Measurements from ENCODE around the gene FBXL22. TPM values are rescaled to one million over a fixed set of nuclear protein-coding genes. Genes with fewer than 3 reads are reported as not detected.
"Not testable (repeated sequence)": the region's sequence is repeated elsewhere in the genome, so short reads cannot be mapped to it uniquely, and the experiment has no call there.

The FBXL22 gene
- total RNA-seq, 1 experiment from 2014 or later: 2.0 TPM

DNA sequence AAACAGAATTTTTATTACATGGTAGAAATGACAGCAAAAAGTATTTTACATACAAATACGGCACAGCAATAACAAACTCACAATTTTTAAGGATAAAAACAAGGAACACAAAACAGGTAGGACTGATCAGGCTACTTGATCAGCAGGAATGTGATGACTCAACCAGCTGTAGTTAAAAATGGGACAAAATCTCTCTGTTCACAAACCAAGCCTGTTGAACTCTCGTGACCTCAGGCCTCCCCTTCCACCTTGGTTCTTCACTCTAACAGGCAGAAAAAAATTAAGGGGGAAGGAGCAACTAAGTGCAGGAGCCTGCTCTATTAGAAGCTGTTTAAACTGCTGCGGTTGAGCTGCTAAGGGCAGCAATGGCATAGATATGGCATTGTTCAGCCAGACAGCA is 18.7 kb downstream of the FBXL22 start:
- peak; percentile 50 for DNase-seq
- H3K9me2 ChIP-seq (replicated peaks; ENCODE audit: low read length): no peaks in the 10 kb centered on the region
- H4K20me1 ChIP-seq (ENCODE audit: low read length): no peaks in the 10 kb centered on the region
- BruUV-seq (replicated peaks): no TSS peak
- no peak overlapping the region for H2AFZ ChIP-seq (ENCODE audit: low read length)
- TF ChIP-seq CTCF (conservative IDR thresholded peaks at IDR 0.05; ENCODE audit: low read depth, low read length): no peak
- TF ChIP-seq EZH2phosphoT487 (IDR thresholded peaks at IDR 0.05; ENCODE audit: borderline replicate concordance, low read length): no peak
- TF ChIP-seq EZH2 (IDR thresholded peaks at IDR 0.05; ENCODE audit: low read length, unreplicated experiment): no peak
- H3K9me3 ChIP-seq (ENCODE audit: low read length): no peaks in the 10 kb centered on the region
- no peak overlapping the region for H3K9ac ChIP-seq (ENCODE audit: low read length)
- peak; percentile 22; the same call in 1 of the 2 replicates for ATAC-seq
- peak overlapping the region; percentile 36 for H3K4me2 ChIP-seq (ENCODE audit: low read length)
- no peak overlapping the region for H3K27ac ChIP-seq (ENCODE audit: low read length)
- peaks cover 16% of the 10 kb centered on the region for H3K4me1 ChIP-seq (ENCODE audit: insufficient read depth, low read length)
- ChIA-PET POLR2A (ENCODE audit: unreplicated experiment) (no interaction called here), CTCF (no interaction called here)
- no peaks in the 10 kb centered on the region for H3F3A ChIP-seq (ENCODE audit: low read length, unreplicated experiment)
- intact Hi-C loops (cut with micrococcal nuclease): no loop called here
- H3K79me2 ChIP-seq (ENCODE audit: low read length): no peaks in the 10 kb centered on the region
- H3K27me3 ChIP-seq (ENCODE audit: low read length): no peaks in the 10 kb centered on the region
- H3K36me3 ChIP-seq (ENCODE audit: low read depth, low read length): no peaks in the 10 kb centered on the region
- no peak overlapping the region for H3K4me3 ChIP-seq (ENCODE audit: low read length)

DNA sequence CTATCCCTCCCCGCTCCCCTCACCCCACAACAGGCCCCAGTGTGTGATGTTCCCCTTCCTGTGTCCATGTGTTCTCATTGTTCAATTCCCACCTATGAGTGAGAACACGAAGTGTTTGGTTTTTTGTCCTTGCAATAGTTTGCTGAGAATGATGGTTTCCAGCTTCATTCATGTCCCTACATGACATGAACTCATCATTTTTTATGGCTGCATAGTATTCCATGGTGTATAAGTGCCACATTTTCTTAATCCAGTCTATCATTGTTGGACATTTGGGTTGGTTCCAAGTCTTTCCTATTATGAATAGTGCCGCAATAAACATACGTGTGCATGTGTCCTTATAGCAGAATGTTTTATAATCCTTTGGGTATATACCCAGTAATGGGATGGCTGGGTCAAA is 20.0 kb downstream of the FBXL22 start:
- DNase-seq; H3K27ac ChIP-seq (ENCODE audit: low read length); H3K36me3 ChIP-seq (ENCODE audit: low read depth, low read length); H3K27me3 ChIP-seq (ENCODE audit: low read length); H3K9me2 ChIP-seq (replicated peaks; ENCODE audit: low read length); H3K9me3 ChIP-seq (ENCODE audit: low read length); intact Hi-C loops (cut with micrococcal nuclease); H3K4me3 ChIP-seq (ENCODE audit: low read length); POLR2A ChIA-PET (ENCODE audit: unreplicated experiment); CTCF ChIA-PET; H2AFZ ChIP-seq (ENCODE audit: low read length); H3F3A ChIP-seq (ENCODE audit: low read length, unreplicated experiment); H4K20me1 ChIP-seq (ENCODE audit: low read length); H3K79me2 ChIP-seq (ENCODE audit: low read length); H3K4me2 ChIP-seq (ENCODE audit: low read length); H3K9ac ChIP-seq (ENCODE audit: low read length); ATAC-seq; BruUV-seq (replicated peaks): not testable (repeated sequence)
- peaks cover 12% of the 10 kb centered on the region for H3K4me1 ChIP-seq (ENCODE audit: insufficient read depth, low read length)

- H3K4me2 ChIP-seq (ENCODE audit: low read length); POLR2A ChIA-PET (ENCODE audit: unreplicated experiment); H3K36me3 ChIP-seq (ENCODE audit: low read depth, low read length); DNase-seq; ATAC-seq; H3K79me2 ChIP-seq (ENCODE audit: low read length); CTCF ChIA-PET; H3K4me3 ChIP-seq (ENCODE audit: low read length); H3K27ac ChIP-seq (ENCODE audit: low read length); H3F3A ChIP-seq (ENCODE audit: low read length, unreplicated experiment); H3K27me3 ChIP-seq (ENCODE audit: low read length); H2AFZ ChIP-seq (ENCODE audit: low read length); intact Hi-C loops (cut with micrococcal nuclease); BruUV-seq (replicated peaks); H3K9me3 ChIP-seq (ENCODE audit: low read length); H4K20me1 ChIP-seq (ENCODE audit: low read length); H3K9me2 ChIP-seq (replicated peaks; ENCODE audit: low read length); H3K9ac ChIP-seq (ENCODE audit: low read length): not testable (repeated sequence)
- H3K4me1 ChIP-seq (ENCODE audit: insufficient read depth, low read length): peaks cover 12% of the 10 kb centered on the region
These were observed 20.4 kb downstream of the FBXL22 start for GRCh38 chr15:63617627-63618026.

DNA sequence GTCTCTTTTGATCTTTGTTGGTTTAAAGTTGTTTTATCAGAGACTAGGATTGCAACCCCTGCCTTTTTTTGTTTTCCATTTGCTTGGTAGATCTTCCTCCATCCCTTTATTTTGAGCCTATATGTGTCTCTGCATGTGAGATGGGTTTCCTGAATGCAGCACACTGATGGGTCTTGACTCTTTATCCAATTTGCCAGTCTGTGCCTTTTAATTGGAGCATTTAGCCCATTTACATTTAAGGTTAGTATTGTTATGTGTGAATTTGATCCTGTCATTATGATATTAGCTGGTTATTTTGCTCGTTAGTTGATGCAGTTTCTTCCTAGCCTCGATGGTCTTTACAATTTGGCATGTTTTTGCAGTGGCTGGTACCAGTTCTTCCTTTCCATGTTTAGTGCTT is 23.6 kb downstream of the FBXL22 start:
- BruUV-seq (replicated peaks); CTCF ChIA-PET: not testable (repeated sequence)

More for the DNA sequence above, 23.6 kb downstream of the FBXL22 start:
- H3K9me2 ChIP-seq (replicated peaks; ENCODE audit: low read length); H4K20me1 ChIP-seq (ENCODE audit: low read length); H3K9ac ChIP-seq (ENCODE audit: low read length); H3K79me2 ChIP-seq (ENCODE audit: low read length); H2AFZ ChIP-seq (ENCODE audit: low read length); H3K9me3 ChIP-seq (ENCODE audit: low read length); H3K36me3 ChIP-seq (ENCODE audit: low read depth, low read length); H3K4me1 ChIP-seq (ENCODE audit: insufficient read depth, low read length); POLR2A ChIA-PET (ENCODE audit: unreplicated experiment); H3K4me3 ChIP-seq (ENCODE audit: low read length); DNase-seq; ATAC-seq; H3F3A ChIP-seq (ENCODE audit: low read length, unreplicated experiment); H3K27me3 ChIP-seq (ENCODE audit: low read length); H3K27ac ChIP-seq (ENCODE audit: low read length); H3K4me2 ChIP-seq (ENCODE audit: low read length); intact Hi-C loops (cut with micrococcal nuclease): not testable (repeated sequence)

Data from PC-3 (cell line).